Measurements from ENCODE around the gene BZW2. TPM values are rescaled to one million over a fixed set of nuclear protein-coding genes. Genes with fewer than 3 reads are reported as not detected.

BZW2 gene
- total RNA-seq, 1 donor from 2014 or later = 18.0 TPM

DNA sequence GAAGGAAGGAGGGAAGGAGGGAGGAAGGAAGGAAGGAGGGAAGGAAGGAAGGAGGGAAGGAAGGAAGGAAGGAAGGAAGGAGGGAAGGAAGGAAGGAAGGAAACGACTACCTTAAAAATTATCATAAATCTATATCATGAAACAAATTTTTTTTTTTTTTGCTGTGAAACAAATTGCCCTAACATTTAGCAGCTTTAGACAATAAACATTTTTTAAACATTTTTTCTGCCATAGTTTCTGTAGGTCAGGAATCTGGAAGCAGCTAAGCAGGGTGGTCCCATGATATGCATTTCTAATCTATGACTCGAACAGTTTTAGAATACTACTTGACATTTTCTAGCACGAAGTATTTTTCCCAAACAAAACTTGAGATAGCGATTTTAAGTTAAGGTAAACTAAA is 64.7 kb downstream of the BZW2 start:
- Histone ChIP-seq H3K4me1 (peaks cover 0 to 4% of the 10 kb centered on the region in 2 donors), H3K9me3 (no peaks in the 10 kb centered on the region), H3K27me3 (no peaks in the 10 kb centered on the region), H3K36me3 (peaks cover 0 to 7% of the 10 kb centered on the region in 2 donors), H3K4me3 (no peak overlapping the region), H3K27ac (no peak overlapping the region)
- DNase-seq (ENCODE audit: low spot score in 2 of 2) = no peak
- intact Hi-C loops (cut with DNase I) = no loop called here
- TF ChIP-seq, protein P1, sequence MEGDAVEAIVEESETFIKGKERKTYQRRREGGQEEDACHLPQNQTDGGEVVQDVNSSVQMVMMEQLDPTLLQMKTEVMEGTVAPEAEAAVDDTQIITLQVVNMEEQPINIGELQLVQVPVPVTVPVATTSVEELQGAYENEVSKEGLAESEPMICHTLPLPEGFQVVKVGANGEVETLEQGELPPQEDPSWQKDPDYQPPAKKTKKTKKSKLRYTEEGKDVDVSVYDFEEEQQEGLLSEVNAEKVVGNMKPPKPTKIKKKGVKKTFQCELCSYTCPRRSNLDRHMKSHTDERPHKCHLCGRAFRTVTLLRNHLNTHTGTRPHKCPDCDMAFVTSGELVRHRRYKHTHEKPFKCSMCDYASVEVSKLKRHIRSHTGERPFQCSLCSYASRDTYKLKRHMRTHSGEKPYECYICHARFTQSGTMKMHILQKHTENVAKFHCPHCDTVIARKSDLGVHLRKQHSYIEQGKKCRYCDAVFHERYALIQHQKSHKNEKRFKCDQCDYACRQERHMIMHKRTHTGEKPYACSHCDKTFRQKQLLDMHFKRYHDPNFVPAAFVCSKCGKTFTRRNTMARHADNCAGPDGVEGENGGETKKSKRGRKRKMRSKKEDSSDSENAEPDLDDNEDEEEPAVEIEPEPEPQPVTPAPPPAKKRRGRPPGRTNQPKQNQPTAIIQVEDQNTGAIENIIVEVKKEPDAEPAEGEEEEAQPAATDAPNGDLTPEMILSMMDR (IDR thresholded peaks at IDR 0.05) = no peak

DNA sequence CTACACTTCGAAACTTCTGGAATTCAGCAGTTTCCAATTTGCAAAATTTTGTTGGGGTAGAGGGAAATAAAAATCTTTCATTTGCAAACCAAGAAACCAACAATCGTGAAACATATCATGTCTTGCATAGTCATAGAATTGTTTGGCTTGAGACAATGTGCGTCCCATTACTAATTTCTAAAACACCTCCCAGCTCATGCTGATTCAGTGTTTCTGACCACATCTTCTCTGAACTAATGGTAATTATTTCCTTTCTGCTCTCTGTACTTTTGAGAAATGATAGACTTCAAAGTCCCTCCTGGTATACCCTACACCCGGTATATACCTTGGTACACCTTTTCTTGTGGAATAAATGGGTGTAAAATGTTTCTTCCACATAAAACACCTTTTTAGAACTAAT is 65.7 kb downstream of the BZW2 start:
- no peak for DNase-seq (ENCODE audit: low spot score in 2 of 2)
- TF ChIP-seq, protein P1 (IDR thresholded peaks at IDR 0.05) = no peak
- peaks cover 0 to 4% of the 10 kb centered on the region in 2 donors for H3K4me1 ChIP-seq
- peaks cover 0 to under 1% of the 10 kb centered on the region in 2 donors for H3K36me3 ChIP-seq
- no peak overlapping the region for H3K27ac ChIP-seq
- H3K27me3 ChIP-seq = no peaks in the 10 kb centered on the region
- H3K9me3 ChIP-seq = no peaks in the 10 kb centered on the region
- intact Hi-C loops (cut with DNase I) = no loop called here
- H3K4me3 ChIP-seq = no peak overlapping the region

GRCh38 chr7:16712916-16713315 is 66.9 kb downstream of the BZW2 start:
- intact Hi-C loops (cut with DNase I) = no loop called here

DNA sequence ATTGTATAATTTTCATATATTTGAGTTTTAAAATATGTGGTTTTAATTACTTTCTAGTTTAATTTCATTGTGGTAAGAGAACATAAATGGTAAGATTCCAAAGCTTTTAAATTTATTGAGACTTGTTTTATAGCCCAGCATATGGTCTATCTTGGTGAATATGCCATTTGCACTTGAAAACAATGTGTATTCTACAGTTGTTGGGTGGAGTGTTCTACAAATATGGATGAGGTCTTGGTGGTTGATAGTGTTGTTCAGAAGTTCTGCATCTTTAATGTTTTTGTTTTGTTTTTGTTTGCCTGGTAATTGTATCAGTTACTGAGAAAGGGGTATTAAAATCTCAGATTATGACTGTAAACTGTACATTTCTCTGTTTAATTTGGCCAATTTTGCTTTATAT is 69.9 kb downstream of the BZW2 start:
- no peaks in the 10 kb centered on the region for H3K9me3 ChIP-seq
- intact Hi-C loops (cut with DNase I) = no loop called here
- TF ChIP-seq, protein P1 (IDR thresholded peaks at IDR 0.05) = no peak
- H3K36me3 ChIP-seq = no peaks in the 10 kb centered on the region
- no peak overlapping the region for H3K4me3 ChIP-seq
- no peaks in the 10 kb centered on the region for H3K4me1 ChIP-seq
- no peak for DNase-seq (ENCODE audit: low spot score in 2 of 2)
- H3K27ac ChIP-seq = no peak overlapping the region
- H3K27me3 ChIP-seq = no peaks in the 10 kb centered on the region

More at GRCh38 chr7:16712916-16713315, 66.9 kb downstream of the BZW2 start:
- DNase-seq (ENCODE audit: low spot score in 2 of 2) = no peak
- no peaks in the 10 kb centered on the region for H3K36me3 ChIP-seq
- H3K9me3 ChIP-seq = no peaks in the 10 kb centered on the region
- TF ChIP-seq, protein P1 (IDR thresholded peaks at IDR 0.05) = no peak
- no peak overlapping the region for H3K27ac ChIP-seq
- H3K4me3 ChIP-seq = no peak overlapping the region
- H3K27me3 ChIP-seq = no peaks in the 10 kb centered on the region
- peaks cover 0 to 4% of the 10 kb centered on the region in 2 donors for H3K4me1 ChIP-seq

GRCh38 chr7:16718111-16718656 is 72.2 kb downstream of the BZW2 start:
- Histone ChIP-seq H3K4me3 (no peak overlapping the region), H3K27me3 (no peaks in the 10 kb centered on the region), H3K4me1 (no peaks in the 10 kb centered on the region), H3K9me3 (no peaks in the 10 kb centered on the region), H3K36me3 (no peaks in the 10 kb centered on the region), H3K27ac (no peak overlapping the region)
- TF ChIP-seq, protein P1 (IDR thresholded peaks at IDR 0.05) = no peak
- DNase-seq (ENCODE audit: low spot score in 2 of 2) = no peak
- intact Hi-C loops (cut with DNase I) = no loop called here

DNA sequence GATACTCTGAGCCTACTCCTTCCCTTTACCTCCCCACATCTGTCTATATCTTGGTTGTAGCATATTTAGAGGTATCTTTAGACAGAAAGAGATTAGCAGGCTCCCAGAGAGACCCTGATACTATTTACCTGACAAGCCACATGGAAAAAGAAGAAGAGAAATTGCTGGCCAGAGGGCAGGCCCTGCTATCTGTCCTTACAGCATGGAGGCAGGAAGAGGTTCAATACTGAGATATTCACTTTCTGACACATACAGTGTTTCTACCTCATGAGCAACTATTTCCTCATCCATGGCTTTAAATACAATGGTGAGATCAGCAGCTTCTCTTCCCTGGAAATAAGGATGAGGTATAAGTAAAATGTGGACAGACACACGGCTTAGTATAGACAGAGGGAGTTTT is 73.7 kb downstream of the BZW2 start:
- no peak for DNase-seq (ENCODE audit: low spot score in 2 of 2)
- Histone ChIP-seq H3K4me3 (no peak overlapping the region), H3K9me3 (no peaks in the 10 kb centered on the region), H3K27me3 (no peaks in the 10 kb centered on the region), H3K36me3 (no peaks in the 10 kb centered on the region), H3K4me1 (no peaks in the 10 kb centered on the region), H3K27ac (no peak overlapping the region)
- intact Hi-C loops (cut with DNase I) = no loop called here
- TF ChIP-seq, protein P1 (IDR thresholded peaks at IDR 0.05) = no peak

All from ascending aorta (tissue), 2 donors.